Activated CD8-positive, alpha-beta memory T cell treated with anti-CD3 and anti-CD28 coated beads, Interleukin-2, amount 10 ng/mL, durations not matched to agents 7 days and 5 days (primary cell): ENCODE measurements around the gene SLCO2A1. TPM values are rescaled to one million over a fixed set of nuclear protein-coding genes. Genes with fewer than 3 reads are reported as not detected.

Experiments
- ATAC-seq: fragments of 150-1000 bp; cut with Tn5 transposase; one replicate; pipeline ENCODE4 v1.10.0; 2021; ENCODE audit warnings: moderate library complexity
- CTCF ChIA-PET: fragments of 350-600 bp; sonication (Branson Sonifier 250); formaldehyde crosslinking; loops from one replicate; lab custom pipeline; 2021; ENCODE audit warnings: antibody characterized with exemption; lab: Charles Lee
- DNase-seq: peaks from one replicate; pipeline ENCODE4 v3.0.0-alpha.2; 2020
- H3K27ac Mint-ChIP-seq: one replicate; pipeline ENCODE4 v1.8.0; 2021; ENCODE audit warnings: mild to moderate bottlenecking, mixed read lengths
- H3K27me3 Mint-ChIP-seq: one replicate; pipeline ENCODE4 v1.8.0; 2021; ENCODE audit warnings: mixed read lengths
- H3K36me3 Mint-ChIP-seq: one replicate; pipeline ENCODE4 v1.8.0; 2021; ENCODE audit warnings: mild to moderate bottlenecking, mixed read lengths
- H3K4me1 Mint-ChIP-seq: one replicate; pipeline ENCODE4 v1.8.0; 2021; ENCODE audit warnings: mixed read lengths
- H3K4me3 Mint-ChIP-seq: one replicate; pipeline ENCODE4 v1.8.0; 2021; ENCODE audit warnings: mild to moderate bottlenecking, moderate library complexity, mixed read lengths
- H3K9me3 Mint-ChIP-seq: one replicate; pipeline ENCODE4 v1.8.0; 2022; ENCODE audit warnings: low read depth, mixed read lengths
- total RNA-seq, 2 experiments: library from RNA; stranded (reverse); gene quantifications; one replicate each; pipeline ENCODE4 v1.2.3, GENCODE V29; 2021

Gene SLCO2A1
- total RNA-seq, 2 experiments from 2014 or later = not detected

DNA sequence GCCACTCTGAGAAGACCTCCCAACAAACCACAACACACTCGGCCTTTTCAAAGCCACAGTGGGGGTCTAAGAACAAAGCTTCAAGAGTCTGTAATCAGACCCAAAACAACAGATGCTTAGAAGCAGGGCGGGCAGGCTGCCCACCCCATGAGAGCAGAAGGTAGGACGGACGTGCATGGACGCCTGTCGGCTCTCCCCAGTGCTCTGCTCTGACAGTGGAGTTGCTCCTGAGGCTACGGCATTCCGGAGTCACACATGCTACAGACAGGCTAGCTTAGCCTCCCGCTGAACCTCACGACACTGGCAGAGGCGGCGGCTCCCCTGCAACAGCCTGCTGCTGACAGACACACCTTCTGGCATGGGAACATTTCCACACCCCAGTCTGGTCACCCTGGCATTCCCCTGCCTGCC, 33.5 kb downstream of the SLCO2A1 start:
- no peak overlapping the region for H3K27ac Mint-ChIP-seq
- no peaks in the 10 kb centered on the region for H3K9me3 Mint-ChIP-seq
- H3K4me1 Mint-ChIP-seq = no peaks in the 10 kb centered on the region
- DNase-seq (peak; percentile 25), ATAC-seq (no peak)
- H3K36me3 Mint-ChIP-seq = no peaks in the 10 kb centered on the region
- CTCF ChIA-PET = no interaction called here
- H3K27me3 Mint-ChIP-seq = peaks cover 21% of the 10 kb centered on the region
- no peak overlapping the region for H3K4me3 Mint-ChIP-seq

DNA sequence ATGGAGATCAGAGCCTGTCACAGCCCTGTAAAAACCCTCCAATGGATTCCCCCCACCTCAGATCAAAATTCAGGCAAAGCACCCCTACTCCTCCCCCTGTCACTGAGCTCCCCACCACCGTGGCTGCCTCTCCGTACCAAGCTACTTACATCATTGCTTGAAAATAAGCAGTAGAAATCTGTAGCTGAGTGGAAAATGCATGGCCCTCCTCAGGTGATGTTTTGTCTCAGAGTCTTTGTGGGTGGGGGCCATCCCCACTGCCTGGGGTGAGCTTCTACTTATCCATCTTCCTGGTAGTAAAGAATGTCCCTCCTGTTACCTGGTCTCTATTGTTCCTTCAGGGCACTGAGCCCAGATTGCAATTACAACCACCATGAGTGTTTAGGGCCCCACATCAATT, 34.5 kb downstream of the SLCO2A1 start:
- no peak overlapping the region for H3K4me3 Mint-ChIP-seq
- peak; percentile 8 for DNase-seq
- no peaks in the 10 kb centered on the region for H3K36me3 Mint-ChIP-seq
- no peak overlapping the region for H3K27ac Mint-ChIP-seq
- H3K9me3 Mint-ChIP-seq = no peaks in the 10 kb centered on the region
- peaks cover 21% of the 10 kb centered on the region for H3K27me3 Mint-ChIP-seq
- no peaks in the 10 kb centered on the region for H3K4me1 Mint-ChIP-seq
- ATAC-seq = no peak
- CTCF ChIA-PET = no interaction called here

DNA sequence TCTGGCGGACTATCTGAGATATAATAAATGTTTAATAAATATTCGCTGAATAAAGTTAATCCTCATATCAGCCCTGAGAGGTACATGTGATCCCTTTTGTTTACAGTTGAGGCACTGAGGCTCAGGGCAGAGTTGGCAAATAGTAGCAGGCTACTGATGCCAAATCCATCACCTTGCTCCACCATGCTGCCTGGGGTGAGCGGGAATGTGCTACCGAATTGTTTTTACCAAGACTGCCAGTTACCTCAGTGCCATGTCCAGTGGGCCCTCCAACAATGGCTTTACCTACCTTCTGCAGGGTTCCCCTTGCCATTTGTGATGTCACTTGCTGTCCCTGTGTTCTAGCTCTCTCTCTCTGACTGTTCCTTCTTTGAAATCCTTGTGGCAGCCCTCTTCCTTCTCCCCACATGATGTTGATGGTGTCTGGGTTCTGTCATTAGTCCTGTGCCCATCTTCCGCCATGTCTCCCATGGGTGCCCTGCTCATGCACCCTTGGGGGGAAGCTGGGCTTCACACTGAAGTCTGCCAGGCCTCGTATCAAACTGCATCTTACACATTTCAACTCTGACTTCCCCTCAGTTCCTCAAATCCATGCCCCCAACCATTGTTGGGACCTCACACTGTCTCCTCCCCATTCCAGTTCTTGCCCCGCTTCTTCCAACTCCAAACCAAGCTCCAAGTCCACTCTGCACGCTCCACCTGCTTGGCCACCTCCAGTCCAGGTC, 35.4 kb downstream of the SLCO2A1 start:
- DNase-seq (peak; percentile 19), ATAC-seq (no peak)
- Mint-ChIP-seq H3K4me3 (no peak overlapping the region), H3K27ac (no peak overlapping the region), H3K9me3 (no peaks in the 10 kb centered on the region), H3K4me1 (no peaks in the 10 kb centered on the region), H3K27me3 (peaks cover 14% of the 10 kb centered on the region), H3K36me3 (no peaks in the 10 kb centered on the region)
- CTCF ChIA-PET = no interaction called here

GRCh38 chr3:133992951-133993620, 36.6 kb downstream of the SLCO2A1 start:
- CTCF ChIA-PET = no interaction called here
- H3K27me3 Mint-ChIP-seq = peaks cover 13% of the 10 kb centered on the region

GRCh38 chr3:133992381-133992780, 37.3 kb downstream of the SLCO2A1 start:
- Mint-ChIP-seq H3K36me3 (no peaks in the 10 kb centered on the region), H3K4me1 (no peaks in the 10 kb centered on the region), H3K4me3 (no peak overlapping the region), H3K9me3 (no peaks in the 10 kb centered on the region), H3K27me3 (peaks cover 17% of the 10 kb centered on the region), H3K27ac (no peak overlapping the region)
- CTCF ChIA-PET = no interaction called here
- ATAC-seq (no peak), DNase-seq (peak; percentile 12)

More at GRCh38 chr3:133992951-133993620, 36.6 kb downstream of the SLCO2A1 start:
- H3K9me3 Mint-ChIP-seq = no peaks in the 10 kb centered on the region
- H3K27ac Mint-ChIP-seq = no peak overlapping the region
- DNase-seq = peak; percentile 21
- no peak overlapping the region for H3K4me3 Mint-ChIP-seq
- H3K36me3 Mint-ChIP-seq = no peaks in the 10 kb centered on the region
- ATAC-seq = no peak
- H3K4me1 Mint-ChIP-seq = no peaks in the 10 kb centered on the region

DNA sequence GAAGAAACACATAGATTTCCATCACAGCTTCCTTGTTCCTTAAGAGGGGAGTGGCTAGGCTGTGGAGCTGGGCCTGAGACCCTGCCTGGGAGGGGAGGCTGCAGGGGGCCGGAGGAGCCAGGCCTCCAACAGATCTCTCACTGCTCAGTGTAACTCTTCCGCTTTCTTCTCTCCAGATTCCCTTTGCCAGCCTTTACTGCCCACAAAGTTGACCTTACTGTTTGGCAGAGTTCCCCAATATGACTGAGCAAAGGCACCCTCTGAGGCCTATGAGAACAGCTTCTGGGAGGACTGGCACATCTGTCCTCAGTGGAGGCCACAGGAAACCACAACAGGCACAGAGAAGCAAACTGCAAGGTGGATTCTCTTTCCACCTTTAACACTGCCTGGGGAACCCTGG, 38.1 kb downstream of the SLCO2A1 start:
- DNase-seq (no peak), ATAC-seq (no peak)
- Mint-ChIP-seq H3K9me3 (no peaks in the 10 kb centered on the region), H3K4me1 (no peaks in the 10 kb centered on the region), H3K36me3 (no peaks in the 10 kb centered on the region), H3K4me3 (no peak overlapping the region), H3K27ac (no peak overlapping the region), H3K27me3 (peaks cover 19% of the 10 kb centered on the region)
- CTCF ChIA-PET = no interaction called here

DNA sequence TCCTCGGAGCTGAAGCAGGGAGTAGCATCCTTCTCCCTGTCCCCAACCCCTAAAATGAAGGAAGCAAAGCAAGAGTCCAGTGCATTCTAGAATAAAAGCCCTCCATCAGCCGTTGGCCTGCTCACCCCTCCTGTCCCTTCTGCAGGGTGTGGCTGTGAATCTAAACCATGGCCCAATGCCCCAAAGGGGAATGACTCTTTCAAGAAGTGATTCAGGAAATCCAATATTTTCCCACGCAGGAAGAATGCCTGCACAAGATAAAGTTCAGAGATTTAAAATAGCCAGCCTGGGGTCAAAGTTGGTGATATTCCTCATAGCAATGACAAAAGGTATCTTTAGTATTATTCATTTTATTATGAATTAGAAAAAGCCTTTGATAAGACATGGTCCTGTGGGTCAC, 38.5 kb downstream of the SLCO2A1 start:
- Mint-ChIP-seq H3K36me3 (no peaks in the 10 kb centered on the region), H3K9me3 (no peaks in the 10 kb centered on the region), H3K27ac (no peak overlapping the region), H3K27me3 (peaks cover 24% of the 10 kb centered on the region), H3K4me1 (no peaks in the 10 kb centered on the region), H3K4me3 (no peak overlapping the region)
- ATAC-seq = no peak
- CTCF ChIA-PET = no interaction called here
- no peak for DNase-seq

DNA sequence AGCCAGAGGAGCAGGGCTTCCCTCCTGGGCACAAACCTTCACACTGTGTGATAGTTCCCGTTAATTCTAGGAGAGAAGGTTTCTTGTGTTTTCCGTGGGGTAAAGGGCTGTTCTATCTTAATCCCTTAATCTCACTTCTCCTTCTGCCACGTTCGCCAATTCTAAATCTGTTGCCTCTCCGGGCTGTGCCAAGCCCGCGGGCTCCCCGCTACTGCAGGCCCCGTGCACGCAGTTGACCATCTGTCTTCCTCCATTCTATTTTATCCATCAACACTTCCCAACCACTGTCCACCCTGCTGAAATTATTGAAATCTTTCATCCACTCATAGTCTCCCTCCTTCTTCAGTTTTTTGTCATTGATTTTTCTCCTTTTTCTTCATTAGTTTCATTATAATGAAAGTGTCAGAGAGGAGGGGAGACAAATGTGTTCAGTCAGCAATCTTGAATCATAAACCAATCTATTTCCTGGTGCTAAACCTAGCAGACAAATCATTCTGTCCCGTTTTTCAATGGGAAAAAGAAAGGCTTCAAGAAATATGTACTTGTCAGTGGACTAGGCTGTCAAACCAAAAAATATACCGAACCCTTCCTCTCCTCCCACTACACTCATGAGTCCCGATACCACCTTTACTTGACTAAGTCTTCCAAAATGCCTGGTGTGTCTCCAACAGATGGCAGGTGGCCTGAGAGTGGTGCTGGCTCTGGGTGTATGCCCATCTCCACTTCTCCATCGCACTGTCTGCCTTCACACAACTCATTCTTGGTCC, 39.6 kb downstream of the SLCO2A1 start:
- DNase-seq = no peak
- Mint-ChIP-seq H3K36me3 (no peaks in the 10 kb centered on the region), H3K9me3 (no peaks in the 10 kb centered on the region), H3K4me1 (no peaks in the 10 kb centered on the region), H3K4me3 (no peak overlapping the region), H3K27me3 (peaks cover 27% of the 10 kb centered on the region), H3K27ac (no peak overlapping the region)
- no peak for ATAC-seq
- CTCF ChIA-PET = no interaction called here

- CTCF ChIA-PET = no interaction called here
- Mint-ChIP-seq H3K4me1 (no peaks in the 10 kb centered on the region), H3K4me3 (no peak overlapping the region), H3K36me3 (no peaks in the 10 kb centered on the region), H3K9me3 (no peaks in the 10 kb centered on the region), H3K27me3 (peaks cover 25% of the 10 kb centered on the region), H3K27ac (no peak overlapping the region)
- DNase-seq (no peak), ATAC-seq (no peak)
Measured at GRCh38 chr3:133988631-133989161, 41.0 kb downstream of the SLCO2A1 start.

- no peak overlapping the region for H3K4me3 Mint-ChIP-seq
- H3K9me3 Mint-ChIP-seq = no peaks in the 10 kb centered on the region
- H3K27me3 Mint-ChIP-seq = peaks cover 22% of the 10 kb centered on the region
- no peak for ATAC-seq
- no peak for DNase-seq
- H3K27ac Mint-ChIP-seq = no peak overlapping the region
- no peaks in the 10 kb centered on the region for H3K4me1 Mint-ChIP-seq
- CTCF ChIA-PET = no interaction called here
- H3K36me3 Mint-ChIP-seq = no peaks in the 10 kb centered on the region
Measured at GRCh38 chr3:133987948-133988484, 41.7 kb downstream of the SLCO2A1 start.

DNA sequence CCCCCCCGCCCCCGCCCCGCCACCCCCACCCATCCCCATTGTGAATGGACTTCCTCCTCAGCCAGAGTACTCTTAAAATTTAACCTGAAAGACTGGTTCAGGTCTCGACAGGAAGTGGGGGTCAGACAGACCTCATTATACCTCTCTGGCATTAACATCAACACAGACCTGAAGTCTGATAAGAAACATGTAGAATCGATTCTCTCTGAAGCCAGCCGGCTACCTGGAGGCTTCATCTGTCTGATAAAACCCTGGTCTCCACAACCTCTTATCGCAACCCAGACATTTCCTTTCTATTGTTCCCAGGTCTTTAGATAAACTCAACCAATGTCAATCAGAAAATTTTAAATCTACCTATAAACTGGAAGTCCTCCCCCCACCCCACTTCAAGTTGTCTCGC, 42.6 kb downstream of the SLCO2A1 start:
- CTCF ChIA-PET = no interaction called here
- H3K4me3 Mint-ChIP-seq = no peak overlapping the region
- no peak overlapping the region for H3K27ac Mint-ChIP-seq

GRCh38 chr3:133986311-133986710, 43.4 kb downstream of the SLCO2A1 start:
- Mint-ChIP-seq H3K27me3 (peaks cover 27% of the 10 kb centered on the region), H3K4me3 (no peak overlapping the region), H3K27ac (no peak overlapping the region), H3K36me3 (no peaks in the 10 kb centered on the region), H3K9me3 (no peaks in the 10 kb centered on the region), H3K4me1 (no peaks in the 10 kb centered on the region)
- ATAC-seq (no peak), DNase-seq (no peak)
- CTCF ChIA-PET = no interaction called here

More for the DNA sequence above, 42.6 kb downstream of the SLCO2A1 start:
- Mint-ChIP-seq H3K4me1 (no peaks in the 10 kb centered on the region), H3K27me3 (peaks cover 27% of the 10 kb centered on the region), H3K36me3 (no peaks in the 10 kb centered on the region), H3K9me3 (no peaks in the 10 kb centered on the region)
- DNase-seq (no peak), ATAC-seq (no peak)

GRCh38 chr3:133984975-133985374, 44.8 kb downstream of the SLCO2A1 start:
- Mint-ChIP-seq H3K27ac (no peak overlapping the region), H3K27me3 (peaks cover 27% of the 10 kb centered on the region), H3K4me3 (no peak overlapping the region), H3K4me1 (no peaks in the 10 kb centered on the region), H3K9me3 (no peaks in the 10 kb centered on the region), H3K36me3 (no peaks in the 10 kb centered on the region)
- CTCF ChIA-PET = no interaction called here
- DNase-seq = no peak
- no peak for ATAC-seq
